ENCODE data around the gene FBXO46.

DNA sequence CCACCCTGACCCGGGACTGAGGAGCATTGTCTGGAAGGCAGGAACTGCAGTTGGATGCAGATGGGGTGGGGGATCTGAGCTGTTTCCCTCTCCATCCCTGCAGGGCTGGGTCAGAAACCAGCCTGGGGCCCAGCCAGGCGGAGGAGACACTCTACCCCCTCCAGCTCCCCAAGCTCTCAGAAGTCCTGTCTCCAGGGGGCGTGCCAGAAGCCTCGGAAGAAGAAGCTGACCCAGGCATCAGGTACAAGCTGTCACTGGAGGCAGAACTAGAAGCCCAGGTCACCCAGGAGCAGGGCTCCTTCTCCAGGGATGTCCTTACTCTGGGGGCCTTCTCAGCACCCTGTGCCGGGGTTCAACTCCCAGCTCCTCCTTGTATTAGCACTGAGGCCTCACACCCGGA lies 22.9 kb upstream of the FBXO46 start:
- no peak for TF ChIP-seq POLR2AphosphoS5 (IDR thresholded peaks at IDR 0.05)
- TF ChIP-seq, protein P1, sequence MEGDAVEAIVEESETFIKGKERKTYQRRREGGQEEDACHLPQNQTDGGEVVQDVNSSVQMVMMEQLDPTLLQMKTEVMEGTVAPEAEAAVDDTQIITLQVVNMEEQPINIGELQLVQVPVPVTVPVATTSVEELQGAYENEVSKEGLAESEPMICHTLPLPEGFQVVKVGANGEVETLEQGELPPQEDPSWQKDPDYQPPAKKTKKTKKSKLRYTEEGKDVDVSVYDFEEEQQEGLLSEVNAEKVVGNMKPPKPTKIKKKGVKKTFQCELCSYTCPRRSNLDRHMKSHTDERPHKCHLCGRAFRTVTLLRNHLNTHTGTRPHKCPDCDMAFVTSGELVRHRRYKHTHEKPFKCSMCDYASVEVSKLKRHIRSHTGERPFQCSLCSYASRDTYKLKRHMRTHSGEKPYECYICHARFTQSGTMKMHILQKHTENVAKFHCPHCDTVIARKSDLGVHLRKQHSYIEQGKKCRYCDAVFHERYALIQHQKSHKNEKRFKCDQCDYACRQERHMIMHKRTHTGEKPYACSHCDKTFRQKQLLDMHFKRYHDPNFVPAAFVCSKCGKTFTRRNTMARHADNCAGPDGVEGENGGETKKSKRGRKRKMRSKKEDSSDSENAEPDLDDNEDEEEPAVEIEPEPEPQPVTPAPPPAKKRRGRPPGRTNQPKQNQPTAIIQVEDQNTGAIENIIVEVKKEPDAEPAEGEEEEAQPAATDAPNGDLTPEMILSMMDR (IDR thresholded peaks at IDR 0.05): no peak
- TF ChIP-seq POLR2A (IDR thresholded peaks at IDR 0.05): no peak
- no peak for TF ChIP-seq EP300 (IDR thresholded peaks at IDR 0.05)

Measured in upper lobe of left lung (tissue), 4 donors.